ENCODE results near the gene BTNL3.
"Not testable (repeated sequence)": the region's sequence is repeated elsewhere in the genome, so short reads cannot be mapped to it uniquely, and the experiment has no call there.

Gene BTNL3

GRCh38 chr5:180988592-180988991 is at the start of gene BTNL3:
Gene BTNL3 (plus strand): TSS chr5:180988846. CDS start chr5:180989029, 183 bp downstream.
- no peak for DNase-seq (ENCODE audit: low spot score)

GRCh38 chr5:180950291-180950949 is 38.2 kb upstream of the BTNL3 start:
- no peak for DNase-seq (ENCODE audit: low spot score)

GRCh38 chr5:180959661-180960060 is 29.0 kb upstream of the BTNL3 start:
- DNase-seq (ENCODE audit: low spot score): no peak

GRCh38 chr5:180960209-180960608 is 28.4 kb upstream of the BTNL3 start:
- no peak for DNase-seq (ENCODE audit: low spot score)

GRCh38 chr5:180969406-180969805 is 19.2 kb upstream of the BTNL3 start:
- DNase-seq (ENCODE audit: low spot score): no peak

GRCh38 chr5:180970336-180970735 is 18.3 kb upstream of the BTNL3 start:
- no peak for DNase-seq (ENCODE audit: low spot score)

- no peak for DNase-seq (ENCODE audit: low spot score)
Observed at GRCh38 chr5:180970875-180971274, 17.8 kb upstream of the BTNL3 start.

- no peak for DNase-seq (ENCODE audit: low spot score)
Observed at GRCh38 chr5:180974612-180975315, 13.9 kb upstream of the BTNL3 start.

- DNase-seq (ENCODE audit: low spot score): no peak
Observed at GRCh38 chr5:180975338-180975737, 13.3 kb upstream of the BTNL3 start.

GRCh38 chr5:180976518-180976917 is 12.1 kb upstream of the BTNL3 start:
- no peak for DNase-seq (ENCODE audit: low spot score)

- no peak for DNase-seq (ENCODE audit: low spot score)
Observed at GRCh38 chr5:180977852-180978251, 10.8 kb upstream of the BTNL3 start.

GRCh38 chr5:180982008-180982741 is 6.5 kb upstream of the BTNL3 start:
- DNase-seq (ENCODE audit: low spot score): no peak

- DNase-seq (ENCODE audit: low spot score): no peak
Observed at GRCh38 chr5:180988016-180988415, 630 bp upstream of the BTNL3 start.

GRCh38 chr5:180990086-180990881 is 1.6 kb downstream of the BTNL3 start:
- DNase-seq (ENCODE audit: low spot score): no peak

- no peak for DNase-seq (ENCODE audit: low spot score)
Observed at GRCh38 chr5:180990882-180991242, 2.2 kb downstream of the BTNL3 start.

GRCh38 chr5:181001947-181002346 is 13.3 kb downstream of the BTNL3 start:
- DNase-seq (ENCODE audit: low spot score): no peak

GRCh38 chr5:181005791-181006190 is 17.1 kb downstream of the BTNL3 start:
- DNase-seq (ENCODE audit: low spot score): peak; percentile 11

GRCh38 chr5:181008136-181008535 is 19.5 kb downstream of the BTNL3 start:
- DNase-seq (ENCODE audit: low spot score): no peak

GRCh38 chr5:181010018-181010417 is 21.4 kb downstream of the BTNL3 start:
- DNase-seq (ENCODE audit: low spot score): not testable (repeated sequence)

GRCh38 chr5:181014654-181015053 is 26.0 kb downstream of the BTNL3 start:
- DNase-seq (ENCODE audit: low spot score): not testable (repeated sequence)

- not testable (repeated sequence) for DNase-seq (ENCODE audit: low spot score)
Observed at GRCh38 chr5:181017448-181017847, 28.8 kb downstream of the BTNL3 start.

GRCh38 chr5:181020688-181021087 is 32.0 kb downstream of the BTNL3 start:
- DNase-seq (ENCODE audit: low spot score): no peak
